GM19463 (cell line): ENCODE results near the gene GTF3C5.
"Not testable (repeated sequence)": the region's sequence is repeated elsewhere in the genome, so short reads cannot be mapped to it uniquely, and the experiment has no call there.

Experiments used
- ATAC-seq: cut with Tn5 transposase; IDR thresholded peaks from one replicate; pipeline ENCODE4 v1.9.1; 2021; ENCODE audit warnings: mild to moderate bottlenecking, moderate library complexity; ENCODE audit not compliant: unreplicated experiment

Gene GTF3C5

GRCh38 chr9:133086894-133087293, 56.1 kb downstream of the GTF3C5 start:
- ATAC-seq, result no peak

GRCh38 chr9:133087429-133088145, 56.8 kb downstream of the GTF3C5 start:
- ATAC-seq, result no peak

GRCh38 chr9:133088146-133088750, 57.5 kb downstream of the GTF3C5 start:
- no peak for ATAC-seq

GRCh38 chr9:133088756-133089155, 58.0 kb downstream of the GTF3C5 start:
- no peak for ATAC-seq

GRCh38 chr9:133089271-133089671, 58.5 kb downstream of the GTF3C5 start:
- ATAC-seq, result no peak

GRCh38 chr9:133090187-133090586, 59.4 kb downstream of the GTF3C5 start:
- ATAC-seq, result no peak

- no peak for ATAC-seq
Measured at GRCh38 chr9:133090752-133091385, 60.1 kb downstream of the GTF3C5 start.

- not testable (repeated sequence) for ATAC-seq
Measured at GRCh38 chr9:133094351-133094750, 63.6 kb downstream of the GTF3C5 start.

- no peak for ATAC-seq
Measured at GRCh38 chr9:133094842-133095393, 64.1 kb downstream of the GTF3C5 start.

GRCh38 chr9:133098104-133098754, 67.4 kb downstream of the GTF3C5 start:
- no peak for ATAC-seq

- ATAC-seq, result no peak
Measured at GRCh38 chr9:133098871-133099270, 68.1 kb downstream of the GTF3C5 start.

- no peak for ATAC-seq
Measured at GRCh38 chr9:133099726-133100505, 69.1 kb downstream of the GTF3C5 start.

- ATAC-seq, result no peak
Measured at GRCh38 chr9:133100506-133101355, 69.9 kb downstream of the GTF3C5 start.

- no peak for ATAC-seq
Measured at GRCh38 chr9:133101356-133102189, 70.8 kb downstream of the GTF3C5 start.

GRCh38 chr9:133102190-133103021, 71.6 kb downstream of the GTF3C5 start:
- ATAC-seq, result no peak

- no peak for ATAC-seq
Measured at GRCh38 chr9:133103183-133103986, 72.6 kb downstream of the GTF3C5 start.

GRCh38 chr9:133103987-133104505, 73.2 kb downstream of the GTF3C5 start:
- no peak for ATAC-seq
